Measurements from ENCODE around the gene IFITM2. TPM values are rescaled to one million over a fixed set of nuclear protein-coding genes. Genes with fewer than 3 reads are reported as not detected.

Gene IFITM2
- total and polyA plus RNA-seq, 10 donors, result 507 to 1,635 (median 979) TPM

- DNase-seq, result peak; percentile 2
- Histone ChIP-seq H3K4me3 (no peak overlapping the region), H3K36me3 (no peaks in the 10 kb centered on the region), H3K27ac (no peak overlapping the region), H3K4me1 (peaks cover 7 to 43% (median 29%) of the 10 kb centered on the region in 6 donors), H3K9me3 (peaks cover 0 to 14% (median 11%) of the 10 kb centered on the region in 8 donors), H3K27me3 (replicated peaks in 1 of 7) (no peaks in the 10 kb centered on the region)
- intact Hi-C loops (cut with DNase I; ENCODE audit: low total_unique reads), result loop anchor here (5.0 kb wide), 1 partner anchor 49 kb away; the partner anchor contains the start of gene IFITM2
- WGBS, 5 donors, result 77 to 83% (median 79%) methylated on average over 6 of the region's 6 CpGs
- TF ChIP-seq POLR2AphosphoS5 (IDR thresholded peaks at IDR 0.05) (no peak), POLR2A (IDR thresholded peaks at IDR 0.05) (no peak), CTCF (IDR thresholded peaks at IDR 0.05 in 8 of 11, conservative IDR thresholded peaks at IDR 0.05 in 3 of 11) (no peak)
Measured at GRCh38 chr11:356610-357009, 49.0 kb downstream of the IFITM2 start.

- no peak for TF ChIP-seq POLR2A (IDR thresholded peaks at IDR 0.05)
- TF ChIP-seq CTCF (IDR thresholded peaks at IDR 0.05 in 8 of 11, conservative IDR thresholded peaks at IDR 0.05 in 3 of 11), result no peak
- TF ChIP-seq POLR2AphosphoS5 (IDR thresholded peaks at IDR 0.05), result no peak
- peaks cover 7 to 35% (median 27%) of the 10 kb centered on the region in 6 donors for H3K4me1 ChIP-seq
- H3K9me3 ChIP-seq, result peaks cover 0 to 16% (median 12%) of the 10 kb centered on the region in 8 donors
- H3K36me3 ChIP-seq, result no peaks in the 10 kb centered on the region
- H3K4me3 ChIP-seq, result no peak overlapping the region
- intact Hi-C loops (cut with DNase I; ENCODE audit: low total_unique reads), result loop anchor here (5.0 kb wide), 1 partner anchor 50 kb away; the partner anchor contains the start of gene IFITM2
- no peaks in the 10 kb centered on the region for H3K27me3 ChIP-seq (replicated peaks in 1 of 7)
- WGBS, 5 donors, result 93 to 98% (median 97%) methylated on average over 4 of the region's 4 CpGs
- peak; percentile 4 for DNase-seq
- H3K27ac ChIP-seq, result no peak overlapping the region
Measured at GRCh38 chr11:357582-357981, 50.0 kb downstream of the IFITM2 start.

GRCh38 chr11:358129-358800 lies 50.6 kb downstream of the IFITM2 start:
- peaks cover 0 to 16% (median 12%) of the 10 kb centered on the region in 8 donors for H3K9me3 ChIP-seq
- H3K27ac ChIP-seq, result no peak overlapping the region
- no peak overlapping the region for H3K4me3 ChIP-seq
- H3K36me3 ChIP-seq, result no peaks in the 10 kb centered on the region
- no peaks in the 10 kb centered on the region for H3K27me3 ChIP-seq (replicated peaks in 1 of 7)
- TF ChIP-seq CTCF (IDR thresholded peaks at IDR 0.05 in 8 of 11, conservative IDR thresholded peaks at IDR 0.05 in 3 of 11) (no peak), POLR2A (IDR thresholded peaks at IDR 0.05) (no peak), POLR2AphosphoS5 (IDR thresholded peaks at IDR 0.05) (no peak)
- peaks cover 2 to 29% (median 22%) of the 10 kb centered on the region in 6 donors for H3K4me1 ChIP-seq
- intact Hi-C loops (cut with DNase I; ENCODE audit: low total_unique reads), result loop anchor here (5.0 kb wide), 1 partner anchor 51 kb away; the partner anchor contains the start of gene IFITM2
- peak; percentile 61 for DNase-seq
- WGBS, 5 donors, result 58 to 80% (median 73%) methylated on average over 34 of the region's 34 CpGs

Small RNA genes lying within 50 kb of the gene (small RNA-seq; reads per million reads assigned to genes)
- 0 reads per million in 4 donors for gene AC136475.6

Other genes with a start within 250 kb of the IFITM2 start
- gene SCGB1C1, start 114.7 kb upstream of the IFITM2 start, total RNA-seq, result not detected
- not detected for gene SCGB1C1, start 114.7 kb upstream of the IFITM2 start, polyA plus RNA-seq
- gene BET1L, start 100.4 kb upstream of the IFITM2 start, total RNA-seq, result 10 to 100 TPM; 40.6 to 63.5 (median 51.4) TPM
- gene BET1L, start 100.4 kb upstream of the IFITM2 start, polyA plus RNA-seq, result 10 to 100 TPM; 16.2 to 29.9 (median 20.2) TPM
- 100 to 1,000 TPM in 3 of 7 donors, 10 to 100 TPM in 4; 66.7 to 141 (median 88.3) TPM for gene RIC8A, start 100.1 kb upstream of the IFITM2 start, total RNA-seq
- gene RIC8A, start 100.1 kb upstream of the IFITM2 start, polyA plus RNA-seq, result 10 to 100 TPM; 38.6 to 59.2 (median 44.7) TPM
- 10 to 100 TPM; 11.9 to 28.8 (median 16.6) TPM for gene SIRT3, start 71.5 kb upstream of the IFITM2 start, total RNA-seq
- gene SIRT3, start 71.5 kb upstream of the IFITM2 start, polyA plus RNA-seq, result 10 to 100 TPM; 17.8 to 24.0 (median 22.0) TPM
- gene PSMD13, start 70.8 kb upstream of the IFITM2 start, total RNA-seq, result 100 to 1,000 TPM in 5 of 7 donors, 10 to 100 TPM in 2; 93.6 to 126 (median 101) TPM
- gene PSMD13, start 70.8 kb upstream of the IFITM2 start, polyA plus RNA-seq, result 100 to 1,000 TPM; 165 to 229 (median 200) TPM
- gene NLRP6, start 29.4 kb upstream of the IFITM2 start, total RNA-seq, result 10 to 100 TPM in 4 of 7 donors, 1 to 10 TPM in 3; 5.0 to 30.9 (median 10.0) TPM
- 1 to 10 TPM in 2 of 3 donors, under 1 TPM in 1; 0.15 to 1.3 (median 1.1) TPM for gene NLRP6, start 29.4 kb upstream of the IFITM2 start, polyA plus RNA-seq
- 100 to 1,000 TPM in 6 of 7 donors, 10 to 100 TPM in 1; 53.4 to 182 (median 128) TPM for gene PGGHG, start 18.7 kb upstream of the IFITM2 start, total RNA-seq
- 100 to 1,000 TPM; 127 to 250 (median 134) TPM for gene PGGHG, start 18.7 kb upstream of the IFITM2 start, polyA plus RNA-seq
- not detected for gene IFITM5, start 8.3 kb upstream of the IFITM2 start, total RNA-seq
- not detected for gene IFITM5, start 8.3 kb upstream of the IFITM2 start, polyA plus RNA-seq
- gene IFITM1, start 6.2 kb downstream of the IFITM2 start, total RNA-seq, result 100 to 1,000 TPM; 333 to 670 (median 510) TPM
- gene IFITM1, start 6.2 kb downstream of the IFITM2 start, polyA plus RNA-seq, result 100 to 1,000 TPM; 314 to 496 (median 327) TPM
- 100 to 1,000 TPM; 314 to 942 (median 472) TPM for gene IFITM3, start 13.0 kb downstream of the IFITM2 start, total RNA-seq
- 100 to 1,000 TPM; 391 to 618 (median 599) TPM for gene IFITM3, start 13.0 kb downstream of the IFITM2 start, polyA plus RNA-seq
- 1 to 10 TPM in 1 of 7 donors, under 1 TPM in 4, not detected in 2; 0.17 to 1.1 (median 0.67) TPM for gene B4GALNT4, start 61.7 kb downstream of the IFITM2 start, total RNA-seq
- gene B4GALNT4, start 61.7 kb downstream of the IFITM2 start, polyA plus RNA-seq, result 1 to 10 TPM; 1.6 to 5.2 (median 3.5) TPM
- gene PKP3, start 86.4 kb downstream of the IFITM2 start, total RNA-seq, result 1 to 10 TPM in 1 of 7 donors, under 1 TPM in 2, not detected in 4; 0.40 to 2.8 (median 0.59) TPM
- gene PKP3, start 86.4 kb downstream of the IFITM2 start, polyA plus RNA-seq, result under 1 TPM; 0.09 to 0.48 (median 0.21) TPM
- 100 to 1,000 TPM in 2 of 7 donors, 10 to 100 TPM in 5; 67.9 to 118 (median 90.9) TPM for gene SIGIRR, start 107.2 kb downstream of the IFITM2 start, total RNA-seq
- 100 to 1,000 TPM in 2 of 3 donors, 10 to 100 TPM in 1; 95.9 to 194 (median 161) TPM for gene SIGIRR, start 107.2 kb downstream of the IFITM2 start, polyA plus RNA-seq
- gene ANO9, start 134.2 kb downstream of the IFITM2 start, total RNA-seq, result 10 to 100 TPM; 10.2 to 34.5 (median 25.9) TPM
- gene ANO9, start 134.2 kb downstream of the IFITM2 start, polyA plus RNA-seq, result 10 to 100 TPM; 32.7 to 53.8 (median 50.3) TPM
- gene PTDSS2, start 142.5 kb downstream of the IFITM2 start, total RNA-seq, result 10 to 100 TPM; 24.6 to 40.7 (median 29.4) TPM
- 10 to 100 TPM; 11.0 to 26.6 (median 14.9) TPM for gene PTDSS2, start 142.5 kb downstream of the IFITM2 start, polyA plus RNA-seq
- 100 to 1,000 TPM; 133 to 159 (median 147) TPM for gene RNH1, start 199.4 kb downstream of the IFITM2 start, total RNA-seq
- gene RNH1, start 199.4 kb downstream of the IFITM2 start, polyA plus RNA-seq, result 100 to 1,000 TPM in 1 of 3 donors, 10 to 100 TPM in 2; 72.8 to 143 (median 83.8) TPM
- 10 to 100 TPM; 16.6 to 33.6 (median 30.3) TPM for gene HRAS, start 227.8 kb downstream of the IFITM2 start, total RNA-seq
- gene HRAS, start 227.8 kb downstream of the IFITM2 start, polyA plus RNA-seq, result 10 to 100 TPM; 70.0 to 90.9 (median 90.7) TPM
- gene LRRC56, start 229.7 kb downstream of the IFITM2 start, total RNA-seq, result 1 to 10 TPM; 1.0 to 3.3 (median 2.2) TPM
- 1 to 10 TPM; 2.2 to 4.6 (median 4.1) TPM for gene LRRC56, start 229.7 kb downstream of the IFITM2 start, polyA plus RNA-seq

Data from spleen (tissue), 11 donors.